Measurements from ENCODE around the gene KCNK17.

KCNK17 gene

GRCh38 chr6:39343396-39343870 is 29.2 kb upstream of the KCNK17 start:
- no peak for TF ChIP-seq CTCF (IDR thresholded peaks at IDR 0.05)
- no peak overlapping the region for H3K9ac ChIP-seq

GRCh38 chr6:39342692-39343395 is 28.6 kb upstream of the KCNK17 start:
- Histone ChIP-seq H3K79me2 (no peaks in the 10 kb centered on the region), H3K4me1 (no peaks in the 10 kb centered on the region), H3K27me3 (ENCODE audit: control insufficient read depth, insufficient read depth, low read length) (no peaks in the 10 kb centered on the region), H3K9me3 (ENCODE audit: control insufficient read depth, low read length) (no peaks in the 10 kb centered on the region), H3K36me3 (ENCODE audit: control insufficient read depth, insufficient read depth, low read length) (no peaks in the 10 kb centered on the region), H3K27ac (no peak overlapping the region), H3K4me3 (ENCODE audit: low read depth, low read length) (no peak overlapping the region), H3K9ac (no peak overlapping the region), H2AFZ (no peak overlapping the region), H3K4me2 (ENCODE audit: low read length) (no peak overlapping the region)
- no peak for TF ChIP-seq CTCF (IDR thresholded peaks at IDR 0.05)

More at GRCh38 chr6:39343396-39343870, 29.2 kb upstream of the KCNK17 start:
- Histone ChIP-seq H3K4me3 (ENCODE audit: low read depth, low read length) (no peak overlapping the region), H3K4me1 (no peaks in the 10 kb centered on the region), H3K27ac (no peak overlapping the region), H3K4me2 (ENCODE audit: low read length) (no peak overlapping the region), H3K9me3 (ENCODE audit: control insufficient read depth, low read length) (no peaks in the 10 kb centered on the region), H3K36me3 (ENCODE audit: control insufficient read depth, insufficient read depth, low read length) (no peaks in the 10 kb centered on the region), H2AFZ (no peak overlapping the region), H3K27me3 (ENCODE audit: control insufficient read depth, insufficient read depth, low read length) (no peaks in the 10 kb centered on the region), H3K79me2 (no peaks in the 10 kb centered on the region)

GRCh38 chr6:39341937-39342336 is 27.7 kb upstream of the KCNK17 start:
- Histone ChIP-seq H3K4me2 (ENCODE audit: low read length) (no peak overlapping the region), H3K79me2 (no peaks in the 10 kb centered on the region), H2AFZ (no peak overlapping the region), H3K9me3 (ENCODE audit: control insufficient read depth, low read length) (no peaks in the 10 kb centered on the region), H3K27me3 (ENCODE audit: control insufficient read depth, insufficient read depth, low read length) (no peaks in the 10 kb centered on the region), H3K36me3 (ENCODE audit: control insufficient read depth, insufficient read depth, low read length) (no peaks in the 10 kb centered on the region), H3K9ac (no peak overlapping the region), H3K27ac (no peak overlapping the region), H3K4me1 (no peaks in the 10 kb centered on the region), H3K4me3 (ENCODE audit: low read depth, low read length) (no peak overlapping the region)
- no peak for TF ChIP-seq CTCF (IDR thresholded peaks at IDR 0.05)

GRCh38 chr6:39341352-39341751 is 27.1 kb upstream of the KCNK17 start:
- Histone ChIP-seq H3K4me2 (ENCODE audit: low read length) (no peak overlapping the region), H3K9me3 (ENCODE audit: control insufficient read depth, low read length) (no peaks in the 10 kb centered on the region), H3K36me3 (ENCODE audit: control insufficient read depth, insufficient read depth, low read length) (no peaks in the 10 kb centered on the region), H2AFZ (no peak overlapping the region), H3K4me3 (ENCODE audit: low read depth, low read length) (no peak overlapping the region), H3K27ac (no peak overlapping the region), H3K27me3 (ENCODE audit: control insufficient read depth, insufficient read depth, low read length) (no peaks in the 10 kb centered on the region), H3K79me2 (no peaks in the 10 kb centered on the region), H3K4me1 (no peaks in the 10 kb centered on the region), H3K9ac (no peak overlapping the region)
- TF ChIP-seq CTCF (IDR thresholded peaks at IDR 0.05): no peak
